Measurements from ENCODE around the gene USP3. TPM values are rescaled to one million over a fixed set of nuclear protein-coding genes. Genes with fewer than 3 reads are reported as not detected.
A peak's percentile ranks its signal among the peaks of the same experiment; 100 is the strongest.

The USP3 gene
- total and polyA plus RNA-seq, 2 experiments from 2014 or later = 20.2 to 26.0 TPM

DNA sequence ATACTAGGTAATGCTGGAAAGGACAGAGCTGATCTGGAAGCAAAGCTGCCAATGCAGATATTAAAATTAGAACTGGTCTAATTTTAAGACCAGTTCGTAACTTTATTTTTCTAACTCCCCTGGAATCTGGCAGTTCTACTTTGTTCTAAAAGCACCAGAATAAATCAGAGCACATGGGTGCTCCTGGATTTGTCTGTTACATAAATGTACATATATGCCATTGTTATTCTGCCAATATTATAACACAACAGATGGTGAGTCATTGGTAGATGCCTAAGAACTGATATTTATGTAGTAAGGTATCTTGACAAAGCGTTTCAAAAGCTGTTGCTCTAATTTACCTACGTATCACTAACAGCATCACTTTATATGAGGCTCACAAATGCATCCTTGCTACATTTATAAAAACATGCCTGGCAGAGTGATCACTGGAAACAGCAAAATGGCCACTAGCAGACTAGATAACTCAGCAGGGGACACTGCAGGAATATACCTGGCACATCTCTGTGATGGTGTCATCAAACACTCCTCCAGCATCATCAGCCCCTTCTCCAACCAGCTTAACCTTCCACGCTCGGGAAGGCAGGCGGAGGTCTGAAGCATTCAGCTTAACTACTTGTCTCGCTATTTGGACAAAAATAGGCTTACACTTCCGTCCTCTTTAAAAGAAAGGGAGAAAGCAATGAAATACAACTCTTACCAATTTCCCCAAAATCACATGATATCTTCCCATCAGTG is 119.0 kb downstream of the USP3 start:
- Histone ChIP-seq H3K9me3 (ENCODE audit: low read depth) (no peaks in the 10 kb centered on the region), H3K27me3 (no peaks in the 10 kb centered on the region), H3K27ac (no peak overlapping the region), H3K36me3 (peaks cover 54% of the 10 kb centered on the region), H3K4me1 (ENCODE audit: low read depth) (no peaks in the 10 kb centered on the region), H3K4me3 (no peak overlapping the region)
- DNase-seq (ENCODE audit: low read depth in 1 of 2, low spot score in 1 of 2) = no peak
- TF ChIP-seq, protein P1, sequence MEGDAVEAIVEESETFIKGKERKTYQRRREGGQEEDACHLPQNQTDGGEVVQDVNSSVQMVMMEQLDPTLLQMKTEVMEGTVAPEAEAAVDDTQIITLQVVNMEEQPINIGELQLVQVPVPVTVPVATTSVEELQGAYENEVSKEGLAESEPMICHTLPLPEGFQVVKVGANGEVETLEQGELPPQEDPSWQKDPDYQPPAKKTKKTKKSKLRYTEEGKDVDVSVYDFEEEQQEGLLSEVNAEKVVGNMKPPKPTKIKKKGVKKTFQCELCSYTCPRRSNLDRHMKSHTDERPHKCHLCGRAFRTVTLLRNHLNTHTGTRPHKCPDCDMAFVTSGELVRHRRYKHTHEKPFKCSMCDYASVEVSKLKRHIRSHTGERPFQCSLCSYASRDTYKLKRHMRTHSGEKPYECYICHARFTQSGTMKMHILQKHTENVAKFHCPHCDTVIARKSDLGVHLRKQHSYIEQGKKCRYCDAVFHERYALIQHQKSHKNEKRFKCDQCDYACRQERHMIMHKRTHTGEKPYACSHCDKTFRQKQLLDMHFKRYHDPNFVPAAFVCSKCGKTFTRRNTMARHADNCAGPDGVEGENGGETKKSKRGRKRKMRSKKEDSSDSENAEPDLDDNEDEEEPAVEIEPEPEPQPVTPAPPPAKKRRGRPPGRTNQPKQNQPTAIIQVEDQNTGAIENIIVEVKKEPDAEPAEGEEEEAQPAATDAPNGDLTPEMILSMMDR (IDR thresholded peaks at IDR 0.05; ENCODE audit: low read depth, low read length) = no peak

DNA sequence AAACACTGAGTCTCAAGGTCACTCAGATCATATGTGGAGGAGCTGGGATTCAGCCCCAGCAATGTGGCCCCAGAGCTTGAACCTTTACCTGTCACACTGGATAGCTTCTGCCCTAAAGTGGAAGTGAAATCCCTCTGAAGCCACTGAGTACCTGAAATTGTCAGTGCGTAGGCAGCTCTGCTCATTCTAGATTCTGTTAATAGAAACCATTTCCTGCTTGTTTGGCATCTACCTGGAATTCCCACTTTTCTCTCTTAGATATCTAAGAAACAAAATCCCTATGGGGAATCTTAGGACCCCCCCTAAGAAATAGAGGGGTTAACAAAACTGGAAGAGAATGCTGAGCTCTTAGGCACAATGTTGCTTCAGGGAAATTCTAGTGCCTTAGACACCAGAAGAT is 122.6 kb downstream of the USP3 start:
- H3K36me3 ChIP-seq = peaks cover 66% of the 10 kb centered on the region
- no peak overlapping the region for H3K27ac ChIP-seq

DNA sequence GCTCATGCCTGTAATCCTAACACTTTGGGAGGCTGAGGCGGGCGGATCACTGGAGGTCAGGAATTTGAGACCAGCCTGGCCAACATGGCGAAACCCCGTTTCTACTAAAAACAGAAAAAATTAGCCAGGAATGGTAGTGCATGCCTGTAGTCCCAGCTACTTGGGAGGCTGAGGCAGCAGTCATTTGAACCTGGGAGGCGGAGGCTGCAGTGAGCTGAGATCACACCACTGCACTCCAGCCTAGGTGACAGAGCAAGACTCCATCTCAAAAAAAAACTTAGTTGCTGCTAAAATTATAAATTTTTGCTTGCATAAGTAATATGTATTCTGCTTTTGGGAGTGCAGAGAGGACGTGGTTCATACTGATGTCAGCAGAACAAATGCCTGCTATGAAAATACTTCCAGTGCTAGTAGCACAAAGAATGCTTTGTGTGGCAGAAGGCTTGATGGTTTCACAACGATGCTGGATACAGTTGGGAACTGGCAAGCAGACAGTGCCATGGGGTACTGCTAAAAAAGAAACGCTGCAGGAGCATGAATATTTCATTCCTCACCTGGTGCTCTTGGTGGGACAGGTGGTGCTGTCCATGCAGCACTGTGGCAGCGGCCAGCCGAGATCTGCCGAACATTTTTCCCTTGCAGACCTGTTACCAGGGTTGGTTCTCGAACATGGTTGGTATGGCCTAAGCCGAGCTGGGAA is 123.9 kb downstream of the USP3 start:
- TF ChIP-seq, protein P1 (IDR thresholded peaks at IDR 0.05; ENCODE audit: low read depth, low read length) = no peak
- Histone ChIP-seq H3K4me3 (no peak overlapping the region), H3K36me3 (peaks cover 69% of the 10 kb centered on the region), H3K27ac (no peak overlapping the region), H3K27me3 (no peaks in the 10 kb centered on the region), H3K4me1 (ENCODE audit: low read depth) (no peaks in the 10 kb centered on the region), H3K9me3 (ENCODE audit: low read depth) (no peaks in the 10 kb centered on the region)
- peak in 1 of 2 donors; percentile 21 for DNase-seq (ENCODE audit: low read depth in 1 of 2, low spot score in 1 of 2)

More for the DNA sequence above, 122.6 kb downstream of the USP3 start:
- no peaks in the 10 kb centered on the region for H3K9me3 ChIP-seq (ENCODE audit: low read depth)
- DNase-seq (ENCODE audit: low read depth in 1 of 2, low spot score in 1 of 2) = no peak
- no peaks in the 10 kb centered on the region for H3K4me1 ChIP-seq (ENCODE audit: low read depth)
- no peak overlapping the region for H3K4me3 ChIP-seq
- TF ChIP-seq, protein P1 (IDR thresholded peaks at IDR 0.05; ENCODE audit: low read depth, low read length) = no peak
- H3K27me3 ChIP-seq = no peaks in the 10 kb centered on the region

DNA sequence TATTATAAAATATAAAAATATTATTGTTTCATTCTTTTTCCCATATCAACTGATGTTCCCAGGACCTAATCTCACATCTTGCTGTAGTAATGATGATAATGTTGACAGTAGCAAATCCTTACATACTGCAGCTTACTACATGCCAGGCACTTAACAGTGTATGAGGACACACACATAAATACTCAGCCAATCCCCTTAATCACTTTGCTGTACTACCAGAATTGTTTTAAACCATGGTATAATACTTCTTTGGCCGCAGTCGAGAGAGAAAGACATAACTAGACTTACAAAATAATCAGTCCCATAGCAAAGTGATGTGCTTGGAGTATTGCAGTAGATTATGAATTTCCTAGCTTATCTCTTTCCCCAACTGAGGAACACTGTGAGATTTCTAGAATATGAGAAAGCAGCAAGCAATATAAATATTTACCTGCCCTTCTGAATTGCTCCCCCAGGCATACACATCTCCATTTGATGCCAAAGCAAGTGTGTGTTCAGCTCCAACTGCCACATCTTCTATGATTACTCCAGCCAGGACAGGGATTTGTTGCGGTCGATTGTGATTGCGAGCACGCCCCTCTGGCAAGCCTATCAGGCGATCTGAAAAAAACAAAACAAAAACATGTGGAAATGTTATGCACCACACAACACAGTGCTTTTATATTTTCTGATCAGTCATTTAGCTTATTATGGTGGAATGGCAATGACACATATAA is 125.8 kb downstream of the USP3 start:
- DNase-seq (ENCODE audit: low read depth in 1 of 2, low spot score in 1 of 2) = no peak
- TF ChIP-seq, protein P1 (IDR thresholded peaks at IDR 0.05; ENCODE audit: low read depth, low read length) = no peak
- peaks cover 66% of the 10 kb centered on the region for H3K36me3 ChIP-seq
- H3K4me1 ChIP-seq (ENCODE audit: low read depth) = no peaks in the 10 kb centered on the region
- no peaks in the 10 kb centered on the region for H3K27me3 ChIP-seq
- H3K4me3 ChIP-seq = no peak overlapping the region
- H3K9me3 ChIP-seq (ENCODE audit: low read depth) = no peaks in the 10 kb centered on the region
- H3K27ac ChIP-seq = no peak overlapping the region

DNA sequence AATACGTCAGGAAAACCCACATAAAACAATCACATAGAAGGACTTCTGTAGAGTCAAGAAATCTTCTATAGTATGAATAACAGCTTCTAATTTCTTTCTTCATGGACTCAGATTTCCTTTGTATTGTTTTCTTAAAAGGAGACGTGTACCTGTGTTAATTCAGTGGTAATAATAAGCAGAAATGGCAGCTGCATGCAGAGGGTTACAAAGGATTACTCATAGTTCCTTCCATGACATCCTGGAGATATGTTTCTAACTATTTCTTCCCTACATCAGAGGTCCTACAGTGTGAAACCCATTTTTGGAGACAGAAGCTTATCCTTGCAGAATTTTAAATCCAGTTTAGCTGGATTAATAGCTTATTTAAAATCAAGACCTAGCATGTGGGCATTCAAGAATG is 128.9 kb downstream of the USP3 start:
- H3K4me1 ChIP-seq (ENCODE audit: low read depth) = no peaks in the 10 kb centered on the region
- H3K36me3 ChIP-seq = peaks cover 66% of the 10 kb centered on the region

More for the DNA sequence above, 128.9 kb downstream of the USP3 start:
- Histone ChIP-seq H3K9me3 (ENCODE audit: low read depth) (no peaks in the 10 kb centered on the region), H3K27me3 (no peaks in the 10 kb centered on the region), H3K27ac (no peak overlapping the region), H3K4me3 (no peak overlapping the region)
- TF ChIP-seq, protein P1 (IDR thresholded peaks at IDR 0.05; ENCODE audit: low read depth, low read length) = no peak
- no peak for DNase-seq (ENCODE audit: low read depth in 1 of 2, low spot score in 1 of 2)

Measured in cardiac muscle cell (in vitro differentiated cells and primary cell).